Activated T-helper 1 cell treated with anti-CD3 and anti-CD28 coated beads, Interleukin-2, amount 50 U/mL, for 16 hours (primary cell): ENCODE data around the gene GRID1.

ENCODE experiments used
- DNase-seq, 2 donors: peaks; one replicate each; pipeline ENCODE4 v3.0.0-alpha.2; 2020; ENCODE audit warnings: low read depth in 1 of 2, low spot score in 1 of 2

Gene GRID1

GRCh38 chr10:85671530-85671929 is 695.1 kb downstream of the GRID1 start:
- DNase-seq = no peak

GRCh38 chr10:85668522-85668921 is 698.1 kb downstream of the GRID1 start:
- DNase-seq = no peak

GRCh38 chr10:85667638-85668233 is 698.9 kb downstream of the GRID1 start:
- no peak for DNase-seq

- no peak for DNase-seq
Observed at GRCh38 chr10:85666987-85667386, 699.6 kb downstream of the GRID1 start.

GRCh38 chr10:85666102-85666501 is 700.5 kb downstream of the GRID1 start:
- no peak for DNase-seq

- DNase-seq = no peak
Observed at GRCh38 chr10:85665681-85666080, 700.9 kb downstream of the GRID1 start.

- DNase-seq = no peak
Observed at GRCh38 chr10:85665078-85665477, 701.5 kb downstream of the GRID1 start.

- DNase-seq = no peak
Observed at GRCh38 chr10:85661123-85661522, 705.5 kb downstream of the GRID1 start.

- DNase-seq = no peak
Observed at GRCh38 chr10:85659331-85659730, 707.3 kb downstream of the GRID1 start.

- DNase-seq = no peak
Observed at GRCh38 chr10:85658518-85658917, 708.1 kb downstream of the GRID1 start.

GRCh38 chr10:85657476-85658113 is 709.0 kb downstream of the GRID1 start:
- DNase-seq = no peak

GRCh38 chr10:85655411-85655810 is 711.2 kb downstream of the GRID1 start:
- DNase-seq = no peak

- DNase-seq = no peak
Observed at GRCh38 chr10:85651497-85651882, 715.1 kb downstream of the GRID1 start.

- DNase-seq = no peak
Observed at GRCh38 chr10:85650791-85651496, 715.7 kb downstream of the GRID1 start.

GRCh38 chr10:85649461-85649860 is 717.1 kb downstream of the GRID1 start:
- DNase-seq = no peak

- DNase-seq = no peak
Observed at GRCh38 chr10:85648279-85648754, 718.3 kb downstream of the GRID1 start.

- DNase-seq = no peak
Observed at GRCh38 chr10:85647741-85648140, 718.9 kb downstream of the GRID1 start.

- DNase-seq = no peak
Observed at GRCh38 chr10:85645926-85646711, 720.5 kb downstream of the GRID1 start.

GRCh38 chr10:85645053-85645452 is 721.5 kb downstream of the GRID1 start:
- DNase-seq = no peak

GRCh38 chr10:85643845-85644525 is 722.6 kb downstream of the GRID1 start:
- DNase-seq = no peak
